H9 (cell line): Measurements from ENCODE around the gene CACNA1G. TPM values are rescaled to one million over a fixed set of nuclear protein-coding genes. Genes with fewer than 3 reads are reported as not detected.

Experiments used
- DNase-seq: peaks from one replicate; pipeline ENCODE4 v3.0.0-alpha.2; 2017
- H2AFZ ChIP-seq: one replicate; pipeline ENCODE4 v1.6.1; 2013; ENCODE audit warnings: mild to moderate bottlenecking, low read length, control low read depth, moderate library complexity
- H2AK5ac ChIP-seq: 2 replicates; pipeline ENCODE4 v1.6.1; 2013; ENCODE audit warnings: low read length, control low read depth, mixed read lengths; ENCODE audit not compliant: insufficient read length
- H2BK120ac ChIP-seq: one replicate; pipeline ENCODE4 v1.6.1; 2013; ENCODE audit warnings: low read depth, mild to moderate bottlenecking, low read length, control low read depth, inconsistent platforms; ENCODE audit not compliant: poor library complexity, severe bottlenecking
- H2BK12ac ChIP-seq: 2 replicates; pipeline ENCODE4 v1.6.1; 2013; ENCODE audit warnings: low read length, control low read depth, mixed read lengths, low read depth; ENCODE audit not compliant: insufficient read length
- H2BK15ac ChIP-seq: 2 replicates; pipeline ENCODE4 v1.6.1; 2013; ENCODE audit warnings: low read depth, low read length, control low read depth
- H2BK20ac ChIP-seq: one replicate; pipeline ENCODE4 v1.6.1; 2013; ENCODE audit warnings: low read depth, mild to moderate bottlenecking, low read length, control low read depth, inconsistent platforms; ENCODE audit not compliant: poor library complexity, severe bottlenecking
- H2BK5ac ChIP-seq: 2 replicates; pipeline ENCODE4 v1.6.1; 2013; ENCODE audit warnings: low read length, control low read depth, mixed read lengths; ENCODE audit not compliant: insufficient read length
- H3K14ac ChIP-seq: 2 replicates; pipeline ENCODE4 v1.6.1; 2013; ENCODE audit warnings: low read length, control low read depth; ENCODE audit not compliant: insufficient read depth
- H3K18ac ChIP-seq: 2 replicates; pipeline ENCODE4 v1.6.1; 2013; ENCODE audit warnings: low read depth, mild to moderate bottlenecking, mixed read lengths, low read length, control low read depth; ENCODE audit not compliant: insufficient read length
- H3K23ac ChIP-seq: 2 replicates; pipeline ENCODE4 v1.6.1; 2013; ENCODE audit warnings: low read length, control low read depth, mixed read lengths, low read depth; ENCODE audit not compliant: insufficient read length
- H3K23me2 ChIP-seq: 2 replicates; pipeline ENCODE4 v1.6.1; 2013; ENCODE audit warnings: low read depth, mild to moderate bottlenecking, mixed read lengths, low read length, control low read depth; ENCODE audit not compliant: insufficient read length, poor library complexity, severe bottlenecking
- H3K27ac ChIP-seq: 2 replicates; pipeline ENCODE4 v1.5.1; 2013; ENCODE audit warnings: low read length, control low read depth, mixed read lengths, low read depth; ENCODE audit not compliant: insufficient read length
- H3K27me3 ChIP-seq: 2 replicates; pipeline ENCODE4 v1.6.1; 2013; ENCODE audit warnings: low read length, control low read depth, inconsistent platforms; ENCODE audit not compliant: insufficient read depth
- H3K4ac ChIP-seq: 2 replicates; pipeline ENCODE4 v1.6.1; 2013; ENCODE audit warnings: low read depth, mild to moderate bottlenecking, control low read depth, inconsistent platforms, low read length, moderate library complexity
- H3K4me1 ChIP-seq: 2 replicates; pipeline ENCODE4 v1.6.1; 2013; ENCODE audit warnings: low read length, control low read depth, inconsistent platforms; ENCODE audit not compliant: insufficient read depth
- H3K4me2 ChIP-seq: 2 replicates; pipeline ENCODE4 v1.6.1; 2013; ENCODE audit warnings: low read length, control low read depth, mixed read lengths; ENCODE audit not compliant: insufficient read length, insufficient read depth
- H3K56ac ChIP-seq: 2 replicates; pipeline ENCODE4 v1.6.1; 2013; ENCODE audit warnings: low read depth, mild to moderate bottlenecking, mixed read lengths, low read length, control low read depth; ENCODE audit not compliant: insufficient read length
- H3K79me1 ChIP-seq: 2 replicates; pipeline ENCODE4 v1.6.1; 2013; ENCODE audit warnings: low read depth, mild to moderate bottlenecking, moderate library complexity, low read length, control low read depth, inconsistent platforms; ENCODE audit not compliant: insufficient read depth, poor library complexity, severe bottlenecking
- H3K79me2 ChIP-seq: 2 replicates; pipeline ENCODE4 v1.6.1; 2013; ENCODE audit warnings: low read length, control low read depth, inconsistent platforms; ENCODE audit not compliant: insufficient read depth
- H3K9ac ChIP-seq: 2 replicates; pipeline ENCODE4 v1.6.1; 2013; ENCODE audit warnings: low read length, control low read depth, mixed read lengths; ENCODE audit not compliant: insufficient read length; ENCODE audit errors: extremely low read depth
- H3K9me3 ChIP-seq: one replicate; pipeline ENCODE4 v1.6.1; 2013; ENCODE audit warnings: low read depth, low read length, inconsistent platforms; ENCODE audit not compliant: control insufficient read depth
- H3T11ph ChIP-seq: one replicate; pipeline ENCODE4 v1.6.1; 2013; ENCODE audit warnings: mild to moderate bottlenecking, low read length, control low read depth, inconsistent platforms
- H4K20me1 ChIP-seq: one replicate; pipeline ENCODE4 v1.6.1; 2013; ENCODE audit not compliant: control insufficient read depth, insufficient read length, insufficient read depth
- H4K5ac ChIP-seq: 2 replicates; pipeline ENCODE4 v1.6.1; 2013; ENCODE audit warnings: low read depth, mild to moderate bottlenecking, mixed read lengths, low read length, control low read depth; ENCODE audit not compliant: insufficient read length
- H4K8ac ChIP-seq: replicated peaks from 2 replicates; pipeline ENCODE4 v1.6.1; 2013; ENCODE audit warnings: low read length, control low read depth, mixed read lengths, low read depth; ENCODE audit not compliant: insufficient read length
- H4K91ac ChIP-seq: 2 replicates; pipeline ENCODE4 v1.6.1; 2013; ENCODE audit warnings: low read depth, mild to moderate bottlenecking, moderate library complexity, mixed read lengths, low read length, control low read depth; ENCODE audit not compliant: insufficient read length
- H3K27ac Mint-ChIP-seq, 3 experiments: 2 replicates in 2 of 3; 3 replicates in 1 of 3; pipeline ENCODE4 v1.8.0; 2020 to 2021; ENCODE audit warnings: mixed read lengths in 3 of 3, mild to moderate bottlenecking in 1 of 3, moderate library complexity in 1 of 3
- H3K27me3 Mint-ChIP-seq: 2 replicates; pipeline ENCODE4 v1.8.0; 2021; ENCODE audit warnings: low read depth, mild to moderate bottlenecking, moderate library complexity, mixed read lengths
- H3K36me3 Mint-ChIP-seq, 3 experiments: 2 replicates in 2 of 3; 3 replicates in 1 of 3; pipeline ENCODE4 v1.8.0; 2020 to 2021; ENCODE audit warnings: low read depth in 3 of 3, mixed read lengths in 3 of 3; ENCODE audit not compliant: insufficient read depth in 1 of 3
- H3K4me1 Mint-ChIP-seq, 2 experiments: 2 replicates each; pipeline ENCODE4 v1.8.0; 2020; ENCODE audit warnings: mixed read lengths in 2 of 2
- H3K4me3 Mint-ChIP-seq, 2 experiments: 2 replicates in 1 of 2; 3 replicates in 1 of 2; pipeline ENCODE4 v1.8.0; 2020 to 2021; ENCODE audit warnings: mild to moderate bottlenecking in 2 of 2, mixed read lengths in 2 of 2, moderate library complexity in 1 of 2
- H3K9me3 Mint-ChIP-seq, 2 experiments: 2 replicates in 1 of 2; 3 replicates in 1 of 2; pipeline ENCODE4 v1.8.0; 2020; ENCODE audit warnings: mild to moderate bottlenecking in 2 of 2, mixed read lengths in 2 of 2, moderate library complexity in 1 of 2
- CTCF ChIP-seq: fragments of 200-600 bp; sonication (generic); conservative IDR thresholded peaks from 3 replicates; pipeline ENCODE4 v1.8.0; 2021; ENCODE audit warnings: antibody characterized with exemption, mild to moderate bottlenecking
- WGBS: extraction: QIAGEN DNeasy Blood & Tissue Kit; methylation state at CpG from one replicate; pipeline ENCODE4 v1.1.7; 2013; ENCODE audit warnings: missing lambda C conversion rate, low lambda C conversion rate, mixed read lengths; ENCODE audit not compliant: insufficient read length; ENCODE audit errors: extremely low coverage; 5-methylcytosine and 5-hydroxymethylcytosine counted together
- total RNA-seq: library from RNA; stranded (reverse); gene quantifications from 2 replicates; pipeline ENCODE4 v1.2.1, GENCODE V29; 2021

CACNA1G gene
- total RNA-seq, 1 experiment from 2014 or later = 1.5 TPM

- TF ChIP-seq CTCF = no peak
- no peaks in the 10 kb centered on the region for H3K9me3 ChIP-seq
- no peak overlapping the region for H3K27ac Mint-ChIP-seq
- no peak overlapping the region for H4K5ac ChIP-seq
- H3K56ac ChIP-seq = no peak overlapping the region
- H2BK12ac ChIP-seq = no peak overlapping the region
- no peak for DNase-seq
- H3K9ac ChIP-seq = no peak overlapping the region
- H3K14ac ChIP-seq = no peak overlapping the region
- WGBS = no CpG with 5 or more reads among the region's 7 CpGs
- no peaks in the 10 kb centered on the region for H3K4me1 ChIP-seq
- no peak overlapping the region for H2BK15ac ChIP-seq
- H3K27me3 Mint-ChIP-seq = peaks cover 9% of the 10 kb centered on the region
- no peak overlapping the region for H3K23ac ChIP-seq
- H3K36me3 Mint-ChIP-seq = no peaks in the 10 kb centered on the region
- H4K91ac ChIP-seq = no peak overlapping the region
- H4K8ac ChIP-seq = no peak overlapping the region
- H2AK5ac ChIP-seq = no peak overlapping the region
- H3K4ac ChIP-seq = no peak overlapping the region
- no peaks in the 10 kb centered on the region for H3K23me2 ChIP-seq
- peaks cover 0 to 7% of the 10 kb centered on the region in 2 experiments; a peak in 4 of 5 replicates for H3K9me3 Mint-ChIP-seq
- no peak overlapping the region for H2BK20ac ChIP-seq
- H3K4me3 Mint-ChIP-seq = no peak overlapping the region
- no peak overlapping the region for H2BK120ac ChIP-seq
- H3K27ac ChIP-seq = no peak overlapping the region
- H2AFZ ChIP-seq = no peak overlapping the region
- no peaks in the 10 kb centered on the region for H4K20me1 ChIP-seq
- no peak overlapping the region for H3K18ac ChIP-seq
- H3K27me3 ChIP-seq = no peaks in the 10 kb centered on the region
- no peak overlapping the region for H2BK5ac ChIP-seq
- H3K4me2 ChIP-seq = no peak overlapping the region
- no peaks in the 10 kb centered on the region for H3K4me1 Mint-ChIP-seq
- H3K79me2 ChIP-seq = no peaks in the 10 kb centered on the region
- no peaks in the 10 kb centered on the region for H3K79me1 ChIP-seq
- no peak overlapping the region for H3T11ph ChIP-seq
Observed at GRCh38 chr17:50649042-50649908, 88.8 kb downstream of the CACNA1G start.
